Fibroblast of lung (primary cell): ENCODE results near the gene PLXNA2.

ENCODE experiments used
- EZH2 ChIP-seq: IDR thresholded peaks from 2 replicates; pipeline ENCODE4 v1.5.1; 2012; ENCODE audit warnings: low read length, control low read depth, mild to moderate bottlenecking; ENCODE audit errors: missing control alignments
- TF ChIP-seq, protein P1 (sequence below), 2 donors: IDR thresholded peaks in 1 of 2; conservative IDR thresholded peaks in 1 of 2; 1 replicate in 1 of 2; 2 replicates in 1 of 2; pipeline ENCODE4 v1.5.1; 2011 to 2012; ENCODE audit warnings: low read length in 2 of 2, control low read depth in 1 of 2, inconsistent platforms in 1 of 2, low read depth in 1 of 2, mild to moderate bottlenecking in 1 of 2

DNA sequence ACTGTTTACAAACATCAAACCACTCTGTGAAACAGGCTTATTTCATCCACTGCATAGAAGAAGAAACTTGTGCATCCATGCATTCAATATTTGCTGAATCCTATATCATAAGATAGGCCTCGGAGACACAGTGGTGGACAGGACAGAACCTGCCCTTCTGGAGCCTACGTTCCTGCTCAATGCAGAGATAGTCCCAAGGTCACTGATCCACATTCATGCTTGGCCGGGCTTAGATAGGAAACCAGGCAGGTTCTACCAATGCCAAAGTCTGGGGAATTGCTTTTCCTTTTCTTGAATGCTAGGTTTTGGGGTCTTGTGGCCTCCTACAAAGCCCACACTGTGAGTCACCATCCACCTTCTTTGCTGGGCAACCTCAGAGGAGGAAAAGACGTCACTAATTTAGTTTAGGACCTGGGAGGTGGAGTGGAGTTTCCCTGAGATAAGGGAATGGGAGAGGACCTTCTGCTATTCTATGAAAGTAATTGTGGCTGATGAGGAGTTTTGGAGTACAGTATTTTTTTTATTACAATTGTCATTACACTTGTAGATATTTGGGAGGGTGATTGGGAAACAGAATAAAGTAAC is 233.6 kb downstream of the PLXNA2 start:
- TF ChIP-seq EZH2: no peak
- TF ChIP-seq, protein P1, sequence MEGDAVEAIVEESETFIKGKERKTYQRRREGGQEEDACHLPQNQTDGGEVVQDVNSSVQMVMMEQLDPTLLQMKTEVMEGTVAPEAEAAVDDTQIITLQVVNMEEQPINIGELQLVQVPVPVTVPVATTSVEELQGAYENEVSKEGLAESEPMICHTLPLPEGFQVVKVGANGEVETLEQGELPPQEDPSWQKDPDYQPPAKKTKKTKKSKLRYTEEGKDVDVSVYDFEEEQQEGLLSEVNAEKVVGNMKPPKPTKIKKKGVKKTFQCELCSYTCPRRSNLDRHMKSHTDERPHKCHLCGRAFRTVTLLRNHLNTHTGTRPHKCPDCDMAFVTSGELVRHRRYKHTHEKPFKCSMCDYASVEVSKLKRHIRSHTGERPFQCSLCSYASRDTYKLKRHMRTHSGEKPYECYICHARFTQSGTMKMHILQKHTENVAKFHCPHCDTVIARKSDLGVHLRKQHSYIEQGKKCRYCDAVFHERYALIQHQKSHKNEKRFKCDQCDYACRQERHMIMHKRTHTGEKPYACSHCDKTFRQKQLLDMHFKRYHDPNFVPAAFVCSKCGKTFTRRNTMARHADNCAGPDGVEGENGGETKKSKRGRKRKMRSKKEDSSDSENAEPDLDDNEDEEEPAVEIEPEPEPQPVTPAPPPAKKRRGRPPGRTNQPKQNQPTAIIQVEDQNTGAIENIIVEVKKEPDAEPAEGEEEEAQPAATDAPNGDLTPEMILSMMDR (conservative IDR thresholded peaks at IDR 0.05 in 1 of 2, IDR thresholded peaks at IDR 0.05 in 1 of 2; ENCODE audit: low read depth in 1 of 2, low read length in 2 of 2): no peak
